HG03097 (cell line): ENCODE data around the gene CLDN14.

Experiments
- ATAC-seq: cut with Tn5 transposase; IDR thresholded peaks from one replicate; pipeline ENCODE4 v1.9.1; 2021; ENCODE audit not compliant: unreplicated experiment, low FRiP score

The CLDN14 gene

GRCh38 chr21:36412916-36413315 lies 67.0 kb downstream of the CLDN14 start:
- ATAC-seq, result no peak

- ATAC-seq, result no peak
Observed at GRCh38 chr21:36411301-36411700, 68.6 kb downstream of the CLDN14 start.
